ENCODE measurements around the gene KRT32.
"Not testable (repeated sequence)": the region's sequence is repeated elsewhere in the genome, so short reads cannot be mapped to it uniquely, and the experiment has no call there.

The KRT32 gene

DNA sequence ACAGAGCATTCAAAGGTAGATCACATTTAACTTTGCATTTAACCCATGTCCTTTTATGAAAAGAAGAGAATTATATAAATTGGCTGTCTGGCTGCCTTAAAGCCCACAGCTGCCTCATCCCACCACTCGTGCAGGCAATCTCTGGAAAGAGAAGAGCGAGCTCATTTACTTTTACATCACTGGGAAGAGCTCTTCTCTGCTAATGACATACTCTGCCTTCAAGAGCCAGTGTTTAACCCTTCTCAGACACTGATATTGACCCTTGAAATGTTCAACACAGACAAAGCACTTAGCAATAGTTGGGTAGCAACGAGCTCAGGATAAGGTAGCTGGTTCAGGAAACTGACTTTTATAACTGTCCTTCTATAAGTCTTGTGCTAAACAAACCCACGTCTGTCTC, 33.2 kb downstream of the KRT32 start:
- H3K14ac ChIP-seq (ENCODE audit: low read length): no peak overlapping the region
- no peak overlapping the region for H3K9ac ChIP-seq (ENCODE audit: low read depth, low read length, poor library complexity)
- H3K9me3 ChIP-seq (replicated peaks in 1 of 2; ENCODE audit: control insufficient read depth in 2 of 2, insufficient read depth in 1 of 2, low read depth in 1 of 2, low read length in 2 of 2): no peaks in the 10 kb centered on the region
- no CpG with 5 or more reads among the region's 4 CpGs for WGBS, 2 donors (ENCODE audit: extremely low coverage in 2 of 2, insufficient read length in 2 of 2, insufficient replicate concordance in 1 of 2)
- no peak overlapping the region for H3K4me2 ChIP-seq (ENCODE audit: insufficient read depth, low read length, poor library complexity, severe bottlenecking)
- no peak overlapping the region for H2BK12ac ChIP-seq (ENCODE audit: low read length)
- no peaks in the 10 kb centered on the region for H3K36me3 ChIP-seq (replicated peaks in 1 of 2; ENCODE audit: control insufficient read depth in 2 of 2, insufficient read depth in 2 of 2, low read length in 2 of 2)
- H3K27ac ChIP-seq (replicated peaks; ENCODE audit: low read length): no peak overlapping the region
- no peak overlapping the region for H4K91ac ChIP-seq (ENCODE audit: low read depth, low read length, poor library complexity)
- no peak for DNase-seq (ENCODE audit: low spot score)
- H2BK5ac ChIP-seq (ENCODE audit: low read length): no peak overlapping the region
- H3K18ac ChIP-seq (ENCODE audit: low read length): no peak overlapping the region
- H2BK120ac ChIP-seq (ENCODE audit: low read depth, low read length): no peak overlapping the region
- H4K8ac ChIP-seq (ENCODE audit: low read depth, low read length): no peak overlapping the region
- H2BK15ac ChIP-seq (ENCODE audit: low read length): no peak overlapping the region
- H3K4me3 ChIP-seq (ENCODE audit: low read length in 2 of 2): no peak overlapping the region
- no peaks in the 10 kb centered on the region for H3K4me1 ChIP-seq (ENCODE audit: control insufficient read depth in 2 of 2, insufficient read depth in 1 of 2, low read depth in 1 of 2, low read length in 2 of 2)
- no peak overlapping the region for H2AFZ ChIP-seq (ENCODE audit: low read length)
- peaks cover 0 to 3% (median 2%) of the 10 kb centered on the region in 3 experiments for H3K27me3 ChIP-seq (ENCODE audit: control insufficient read depth in 3 of 3, insufficient read depth in 3 of 3, low read depth in 1 of 3, low read length in 3 of 3)
- no peak overlapping the region for H3K4ac ChIP-seq (ENCODE audit: low read length)
- no peak overlapping the region for H3K23ac ChIP-seq (ENCODE audit: low read depth, low read length, poor library complexity)
- H2AK5ac ChIP-seq (ENCODE audit: low read depth, low read length): no peak overlapping the region
- H3K79me1 ChIP-seq (ENCODE audit: low read depth, low read length): no peaks in the 10 kb centered on the region

DNA sequence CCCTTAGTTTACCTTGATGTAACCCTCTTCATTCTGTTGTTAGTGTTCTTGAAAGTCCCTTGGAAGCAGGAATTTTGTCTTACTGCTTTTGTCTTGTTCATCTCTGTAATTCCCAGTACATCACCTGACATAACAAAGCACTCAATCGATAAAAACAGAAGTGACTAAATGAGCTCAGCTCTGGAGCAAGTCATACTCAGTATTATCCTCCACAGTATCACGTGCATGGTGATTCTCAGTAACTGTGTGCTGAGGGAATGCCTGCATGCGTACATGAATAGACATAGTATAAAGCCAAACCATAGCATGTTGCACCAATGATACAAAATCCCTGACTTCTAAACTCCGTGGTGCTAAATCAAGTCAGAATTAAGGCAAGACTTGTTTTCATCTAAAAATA, 33.6 kb downstream of the KRT32 start:
- H3K14ac ChIP-seq (ENCODE audit: low read length): no peak overlapping the region
- peaks cover 0 to 3% (median 2%) of the 10 kb centered on the region in 3 experiments for H3K27me3 ChIP-seq (ENCODE audit: control insufficient read depth in 3 of 3, insufficient read depth in 3 of 3, low read depth in 1 of 3, low read length in 3 of 3)
- no peak overlapping the region for H3K4me3 ChIP-seq (ENCODE audit: low read length in 2 of 2)
- no peaks in the 10 kb centered on the region for H3K79me1 ChIP-seq (ENCODE audit: low read depth, low read length)
- H2BK120ac ChIP-seq (ENCODE audit: low read depth, low read length): no peak overlapping the region
- H2BK12ac ChIP-seq (ENCODE audit: low read length): no peak overlapping the region
- H4K8ac ChIP-seq (ENCODE audit: low read depth, low read length): no peak overlapping the region
- WGBS, 2 donors (ENCODE audit: extremely low coverage in 2 of 2, insufficient read length in 2 of 2, insufficient replicate concordance in 1 of 2): no CpG with 5 or more reads among the region's 4 CpGs
- no peak overlapping the region for H3K23ac ChIP-seq (ENCODE audit: low read depth, low read length, poor library complexity)
- H3K27ac ChIP-seq (replicated peaks; ENCODE audit: low read length): no peak overlapping the region
- H3K4ac ChIP-seq (ENCODE audit: low read length): no peak overlapping the region
- DNase-seq (ENCODE audit: low spot score): no peak
- H3K18ac ChIP-seq (ENCODE audit: low read length): no peak overlapping the region
- no peak overlapping the region for H2AFZ ChIP-seq (ENCODE audit: low read length)
- no peak overlapping the region for H2BK15ac ChIP-seq (ENCODE audit: low read length)
- no peak overlapping the region for H4K91ac ChIP-seq (ENCODE audit: low read depth, low read length, poor library complexity)
- H3K4me1 ChIP-seq (ENCODE audit: control insufficient read depth in 2 of 2, insufficient read depth in 1 of 2, low read depth in 1 of 2, low read length in 2 of 2): no peaks in the 10 kb centered on the region
- H3K9me3 ChIP-seq (replicated peaks in 1 of 2; ENCODE audit: control insufficient read depth in 2 of 2, insufficient read depth in 1 of 2, low read depth in 1 of 2, low read length in 2 of 2): no peaks in the 10 kb centered on the region
- no peak overlapping the region for H3K4me2 ChIP-seq (ENCODE audit: insufficient read depth, low read length, poor library complexity, severe bottlenecking)
- H3K36me3 ChIP-seq (replicated peaks in 1 of 2; ENCODE audit: control insufficient read depth in 2 of 2, insufficient read depth in 2 of 2, low read length in 2 of 2): no peaks in the 10 kb centered on the region
- no peak overlapping the region for H2BK5ac ChIP-seq (ENCODE audit: low read length)
- H3K9ac ChIP-seq (ENCODE audit: low read depth, low read length, poor library complexity): no peak overlapping the region
- H2AK5ac ChIP-seq (ENCODE audit: low read depth, low read length): no peak overlapping the region

DNA sequence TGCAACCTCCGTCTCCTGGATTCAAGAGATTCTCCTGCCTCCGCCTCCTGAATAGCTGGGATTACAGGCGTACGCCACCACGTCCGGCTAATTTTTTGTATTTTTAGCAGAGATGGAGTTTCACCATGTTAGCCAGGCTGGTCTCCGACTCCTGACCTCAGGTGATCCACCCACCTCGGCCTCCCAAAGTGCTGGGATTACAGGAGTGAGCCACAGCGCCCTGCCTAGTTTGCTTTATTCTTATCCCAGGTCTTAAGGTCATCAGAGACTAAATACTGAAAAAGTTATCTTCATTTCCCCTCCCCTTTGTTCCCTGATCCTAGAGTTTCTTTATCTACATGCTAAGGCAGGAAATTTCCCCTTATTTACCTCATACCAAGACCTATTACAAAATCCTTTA, 36.8 kb downstream of the KRT32 start:
- H3K14ac ChIP-seq (ENCODE audit: low read length); H3K18ac ChIP-seq (ENCODE audit: low read length); H4K8ac ChIP-seq (ENCODE audit: low read depth, low read length); H2AK5ac ChIP-seq (ENCODE audit: low read depth, low read length); H3K23ac ChIP-seq (ENCODE audit: low read depth, low read length, poor library complexity); DNase-seq (ENCODE audit: low spot score); H3K36me3 ChIP-seq (replicated peaks in 1 of 2; ENCODE audit: control insufficient read depth in 2 of 2, insufficient read depth in 2 of 2, low read length in 2 of 2); H3K27me3 ChIP-seq (ENCODE audit: control insufficient read depth in 3 of 3, insufficient read depth in 3 of 3, low read depth in 1 of 3, low read length in 3 of 3); H3K4me1 ChIP-seq (ENCODE audit: control insufficient read depth in 2 of 2, insufficient read depth in 1 of 2, low read depth in 1 of 2, low read length in 2 of 2); H3K79me1 ChIP-seq (ENCODE audit: low read depth, low read length); H3K9ac ChIP-seq (ENCODE audit: low read depth, low read length, poor library complexity); H2BK12ac ChIP-seq (ENCODE audit: low read length); H2BK15ac ChIP-seq (ENCODE audit: low read length); H3K9me3 ChIP-seq (replicated peaks in 1 of 2; ENCODE audit: control insufficient read depth in 2 of 2, insufficient read depth in 1 of 2, low read depth in 1 of 2, low read length in 2 of 2); H3K4me2 ChIP-seq (ENCODE audit: insufficient read depth, low read length, poor library complexity, severe bottlenecking); H2AFZ ChIP-seq (ENCODE audit: low read length); H3K4ac ChIP-seq (ENCODE audit: low read length); H4K91ac ChIP-seq (ENCODE audit: low read depth, low read length, poor library complexity); H3K4me3 ChIP-seq (ENCODE audit: low read length in 2 of 2); H2BK5ac ChIP-seq (ENCODE audit: low read length); H3K27ac ChIP-seq (replicated peaks; ENCODE audit: low read length); H2BK120ac ChIP-seq (ENCODE audit: low read depth, low read length): not testable (repeated sequence)
- no CpG with 5 or more reads among the region's 9 CpGs for WGBS, 2 donors (ENCODE audit: extremely low coverage in 2 of 2, insufficient read length in 2 of 2, insufficient replicate concordance in 1 of 2)

DNA sequence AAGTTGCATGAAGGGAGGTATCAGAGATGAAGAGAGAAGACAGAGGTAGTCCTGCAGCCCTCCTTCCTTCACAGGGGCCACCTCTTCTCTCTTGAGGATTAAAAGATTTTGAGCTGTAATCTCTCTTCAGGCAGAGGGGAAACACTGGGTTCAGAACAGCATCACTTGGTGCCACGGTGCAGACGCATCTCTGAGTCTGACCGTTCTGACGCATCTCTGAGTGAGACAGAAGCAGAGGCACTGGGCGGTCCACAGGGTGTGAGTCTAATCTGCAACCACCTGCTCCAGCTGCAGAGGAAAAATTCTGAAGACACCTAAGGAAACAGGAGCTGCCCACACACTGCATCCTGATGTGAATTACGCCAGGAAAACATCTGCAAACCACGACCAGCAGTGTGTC, 37.5 kb downstream of the KRT32 start:
- H3K79me1 ChIP-seq (ENCODE audit: low read depth, low read length): no peaks in the 10 kb centered on the region
- no peak overlapping the region for H3K14ac ChIP-seq (ENCODE audit: low read length)
- WGBS, 2 donors (ENCODE audit: extremely low coverage in 2 of 2, insufficient read length in 2 of 2, insufficient replicate concordance in 1 of 2): no CpG with 5 or more reads among the region's 7 CpGs

More for the DNA sequence above, 37.5 kb downstream of the KRT32 start:
- Histone ChIP-seq H3K23ac (ENCODE audit: low read depth, low read length, poor library complexity) (no peak overlapping the region), H3K4me1 (ENCODE audit: control insufficient read depth in 2 of 2, insufficient read depth in 1 of 2, low read depth in 1 of 2, low read length in 2 of 2) (peaks cover 0 to 1% of the 10 kb centered on the region in 2 donors), H2BK5ac (ENCODE audit: low read length) (no peak overlapping the region), H3K27me3 (ENCODE audit: control insufficient read depth in 3 of 3, insufficient read depth in 3 of 3, low read depth in 1 of 3, low read length in 3 of 3) (peaks cover 0 to 2% (median 0%) of the 10 kb centered on the region in 3 experiments), H3K4ac (ENCODE audit: low read length) (no peak overlapping the region), H4K91ac (ENCODE audit: low read depth, low read length, poor library complexity) (no peak overlapping the region), H3K4me3 (ENCODE audit: low read length in 2 of 2) (no peak overlapping the region), H3K27ac (replicated peaks; ENCODE audit: low read length) (no peak overlapping the region), H2BK15ac (ENCODE audit: low read length) (no peak overlapping the region), H3K9me3 (replicated peaks in 1 of 2; ENCODE audit: control insufficient read depth in 2 of 2, insufficient read depth in 1 of 2, low read depth in 1 of 2, low read length in 2 of 2) (no peaks in the 10 kb centered on the region), H2BK12ac (ENCODE audit: low read length) (no peak overlapping the region), H3K18ac (ENCODE audit: low read length) (no peak overlapping the region), H3K9ac (ENCODE audit: low read depth, low read length, poor library complexity) (no peak overlapping the region), H4K8ac (ENCODE audit: low read depth, low read length) (no peak overlapping the region), H2AK5ac (ENCODE audit: low read depth, low read length) (no peak overlapping the region), H3K4me2 (ENCODE audit: insufficient read depth, low read length, poor library complexity, severe bottlenecking) (no peak overlapping the region), H2BK120ac (ENCODE audit: low read depth, low read length) (no peak overlapping the region), H3K36me3 (replicated peaks in 1 of 2; ENCODE audit: control insufficient read depth in 2 of 2, insufficient read depth in 2 of 2, low read length in 2 of 2) (no peaks in the 10 kb centered on the region), H2AFZ (ENCODE audit: low read length) (no peak overlapping the region)
- DNase-seq (ENCODE audit: low spot score): no peak
